ENCODE results near the gene SAT1. TPM values are rescaled to one million over a fixed set of nuclear protein-coding genes. Genes with fewer than 3 reads are reported as not detected.

The SAT1 gene
- total RNA-seq, 1 experiment from 2014 or later = 55.2 TPM

DNA sequence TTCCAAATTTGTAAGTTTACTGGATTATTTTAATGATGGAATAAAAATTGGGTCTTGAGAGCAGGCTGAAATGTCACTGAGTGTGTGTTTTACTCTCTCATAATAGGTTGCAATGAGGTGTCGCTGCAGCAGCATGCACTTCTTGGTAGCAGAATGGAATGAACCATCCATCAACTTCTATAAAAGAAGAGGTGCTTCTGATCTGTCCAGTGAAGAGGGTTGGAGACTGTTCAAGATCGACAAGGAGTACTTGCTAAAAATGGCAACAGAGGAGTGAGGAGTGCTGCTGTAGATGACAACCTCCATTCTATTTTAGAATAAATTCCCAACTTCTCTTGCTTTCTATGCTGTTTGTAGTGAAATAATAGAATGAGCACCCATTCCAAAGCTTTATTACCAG is 2.6 kb downstream of the SAT1 start:
- no peaks in the 10 kb centered on the region for H3K27me3 Mint-ChIP-seq (ENCODE audit: low read depth)
- Histone ChIP-seq H4K20me1 (ENCODE audit: control insufficient read depth, insufficient read depth, insufficient read length) (no peaks in the 10 kb centered on the region), H3K79me2 (ENCODE audit: insufficient read depth, low read length) (no peaks in the 10 kb centered on the region), H3K4me2 (ENCODE audit: insufficient read depth, insufficient read length, low read length) (no peak overlapping the region), H3K79me1 (ENCODE audit: insufficient read depth, low read depth, low read length, poor library complexity, severe bottlenecking) (no peaks in the 10 kb centered on the region), H4K8ac (replicated peaks; ENCODE audit: insufficient read length, low read depth, low read length) (no peak overlapping the region), H3K27ac (ENCODE audit: insufficient read length, low read depth, low read length) (no peak overlapping the region), H3K56ac (ENCODE audit: insufficient read length, low read depth, low read length) (no peak overlapping the region), H3K23ac (ENCODE audit: insufficient read length, low read depth, low read length) (no peak overlapping the region), H2BK12ac (ENCODE audit: insufficient read length, low read depth, low read length) (no peak overlapping the region), H3K9me3 (ENCODE audit: control insufficient read depth, low read depth, low read length) (no peaks in the 10 kb centered on the region), H3K4ac (ENCODE audit: low read depth, low read length) (no peak overlapping the region), H4K91ac (ENCODE audit: insufficient read length, low read depth, low read length) (no peak overlapping the region), H4K5ac (ENCODE audit: insufficient read length, low read depth, low read length) (no peak overlapping the region), H3T11ph (ENCODE audit: low read length) (no peak overlapping the region), H3K18ac (ENCODE audit: insufficient read length, low read depth, low read length) (no peak overlapping the region), H2BK120ac (ENCODE audit: low read depth, low read length, poor library complexity, severe bottlenecking) (no peak overlapping the region), H2BK20ac (ENCODE audit: low read depth, low read length, poor library complexity, severe bottlenecking) (no peak overlapping the region), H3K27me3 (ENCODE audit: insufficient read depth, low read length) (no peaks in the 10 kb centered on the region), H2AFZ (ENCODE audit: low read length) (no peak overlapping the region), H3K4me1 (ENCODE audit: insufficient read depth, low read length) (no peaks in the 10 kb centered on the region), H2AK5ac (ENCODE audit: insufficient read length, low read length) (no peak overlapping the region), H3K23me2 (ENCODE audit: insufficient read length, low read depth, low read length, poor library complexity, severe bottlenecking) (peaks cover 3% of the 10 kb centered on the region), H3K9ac (ENCODE audit: extremely low read depth, insufficient read length, low read length) (no peak overlapping the region), H2BK15ac (ENCODE audit: low read depth, low read length) (no peak overlapping the region), H3K14ac (ENCODE audit: insufficient read depth, low read length) (no peak overlapping the region), H2BK5ac (ENCODE audit: insufficient read length, low read length) (no peak overlapping the region)
- TF ChIP-seq, protein P1, sequence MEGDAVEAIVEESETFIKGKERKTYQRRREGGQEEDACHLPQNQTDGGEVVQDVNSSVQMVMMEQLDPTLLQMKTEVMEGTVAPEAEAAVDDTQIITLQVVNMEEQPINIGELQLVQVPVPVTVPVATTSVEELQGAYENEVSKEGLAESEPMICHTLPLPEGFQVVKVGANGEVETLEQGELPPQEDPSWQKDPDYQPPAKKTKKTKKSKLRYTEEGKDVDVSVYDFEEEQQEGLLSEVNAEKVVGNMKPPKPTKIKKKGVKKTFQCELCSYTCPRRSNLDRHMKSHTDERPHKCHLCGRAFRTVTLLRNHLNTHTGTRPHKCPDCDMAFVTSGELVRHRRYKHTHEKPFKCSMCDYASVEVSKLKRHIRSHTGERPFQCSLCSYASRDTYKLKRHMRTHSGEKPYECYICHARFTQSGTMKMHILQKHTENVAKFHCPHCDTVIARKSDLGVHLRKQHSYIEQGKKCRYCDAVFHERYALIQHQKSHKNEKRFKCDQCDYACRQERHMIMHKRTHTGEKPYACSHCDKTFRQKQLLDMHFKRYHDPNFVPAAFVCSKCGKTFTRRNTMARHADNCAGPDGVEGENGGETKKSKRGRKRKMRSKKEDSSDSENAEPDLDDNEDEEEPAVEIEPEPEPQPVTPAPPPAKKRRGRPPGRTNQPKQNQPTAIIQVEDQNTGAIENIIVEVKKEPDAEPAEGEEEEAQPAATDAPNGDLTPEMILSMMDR (conservative IDR thresholded peaks at IDR 0.05) = no peak
- peaks cover 8 to 24% (median 24%) of the 10 kb centered on the region in 3 experiments; a peak in 6 of 7 replicates for H3K36me3 Mint-ChIP-seq (ENCODE audit: insufficient read depth in 1 of 3, low read depth in 3 of 3)
- no CpG with 5 or more reads among the region's 2 CpGs for WGBS (ENCODE audit: extremely low coverage, insufficient read length, low lambda C conversion rate)
- H3K9me3 Mint-ChIP-seq = no peaks in the 10 kb centered on the region
- H3K4me3 Mint-ChIP-seq = no peak overlapping the region
- no peak for DNase-seq
- H3K4me1 Mint-ChIP-seq = peaks cover 24 to 26% of the 10 kb centered on the region in 2 experiments
- H3K27ac Mint-ChIP-seq = no peak overlapping the region

Measured in H9 (cell line).